H1 (cell line): Measurements from ENCODE around the gene TBCD. TPM values are rescaled to one million over a fixed set of nuclear protein-coding genes. Genes with fewer than 3 reads are reported as not detected.

Experiments
- CTCF ChIA-PET: fragments of 300-600 bp; sonication (Branson Sonifier 250); formaldehyde crosslinking; loops from one replicate; lab custom pipeline; 2021; ENCODE audit not compliant: partially characterized antibody; lab: Charles Lee
- POLR2A ChIA-PET: fragments of 300-600 bp; sonication (Branson Sonifier 250); formaldehyde crosslinking; loops from one replicate; lab custom pipeline; 2021; ENCODE audit warnings: inconsistent platforms; ENCODE audit not compliant: partially characterized antibody; lab: Charles Lee
- DNase-seq, 2 experiments: peaks; one replicate each; pipeline versions ENCODE4 v3.0.0 to v3.0.0-alpha.2; 2010 to 2022; ENCODE audit warnings: low spot score in 2 of 2, low read depth in 1 of 2, mixed read lengths in 1 of 2
- FAIRE-seq: peaks from 2 replicates; lab custom pipeline; 2011; peaks lifted over from hg19 to GRCh38; lab: Jason Lieb, UNC
- H2AFZ ChIP-seq: 2 replicates; pipeline ENCODE4 v1.8.1; 2012; ENCODE audit warnings: low read length, inconsistent platforms
- H2AK5ac ChIP-seq: 2 replicates; pipeline ENCODE4 v1.6.1; 2013; ENCODE audit warnings: low read depth, low read length
- H2BK120ac ChIP-seq: replicated peaks from 2 replicates; pipeline ENCODE3; 2013; ENCODE audit warnings: low read depth, low read length, inconsistent platforms
- H2BK12ac ChIP-seq: 2 replicates; pipeline ENCODE4 v1.6.1; 2013; ENCODE audit warnings: low read depth, low read length
- H2BK15ac ChIP-seq: 2 replicates; pipeline ENCODE4 v1.6.1; 2013; ENCODE audit warnings: low read length
- H2BK20ac ChIP-seq: 2 replicates; pipeline ENCODE4 v1.6.1; 2013; ENCODE audit warnings: low read length
- H2BK5ac ChIP-seq: 2 replicates; pipeline ENCODE4 v1.6.1; 2013; ENCODE audit warnings: low read depth, low read length
- H3K14ac ChIP-seq: 2 replicates; pipeline ENCODE4 v1.6.1; 2013; ENCODE audit warnings: inconsistent platforms; ENCODE audit not compliant: insufficient read length
- H3K18ac ChIP-seq: 2 replicates; pipeline ENCODE4 v1.6.1; 2013; ENCODE audit warnings: low read length; ENCODE audit errors: extremely low read depth
- H3K23ac ChIP-seq: 2 replicates; pipeline ENCODE4 v1.6.1; 2013; ENCODE audit warnings: inconsistent platforms; ENCODE audit not compliant: insufficient read length
- H3K23me2 ChIP-seq: 2 replicates; pipeline ENCODE4 v1.6.1; 2013; ENCODE audit warnings: low read depth, low read length
- H3K27ac ChIP-seq: 2 replicates; pipeline ENCODE4 v1.6.1; 2011; ENCODE audit warnings: low read depth, low read length, inconsistent platforms
- H3K27me3 ChIP-seq, 4 experiments: replicated peaks in 1 of 4; 1 replicate in 1 of 4; 2 replicates in 3 of 4; pipeline versions ENCODE4 v1.6.1 to v1.8.1; 2011 to 2013; ENCODE audit warnings: low read length in 3 of 4, mild to moderate bottlenecking in 3 of 4, inconsistent platforms in 2 of 4, mixed read lengths in 2 of 4, moderate library complexity in 1 of 4; ENCODE audit not compliant: control insufficient read depth in 3 of 4, insufficient read depth in 3 of 4; ENCODE audit errors: extremely low read depth in 1 of 4
- H3K36me3 ChIP-seq, 4 experiments: 2 replicates each; pipeline versions ENCODE4 v1.6.1 to v1.8.1; 2011 to 2013; ENCODE audit warnings: mild to moderate bottlenecking in 4 of 4, low read length in 3 of 4, moderate library complexity in 2 of 4, control low read depth in 1 of 4, inconsistent platforms in 1 of 4; ENCODE audit not compliant: insufficient read depth in 4 of 4, control insufficient read depth in 2 of 4
- H3K4ac ChIP-seq: replicated peaks from 2 replicates; pipeline ENCODE3; 2013; ENCODE audit warnings: low read length, low read depth, mixed read lengths, inconsistent platforms; ENCODE audit not compliant: insufficient read length
- H3K4me1 ChIP-seq, 4 experiments: replicated peaks in 1 of 4; 1 replicate in 1 of 4; 2 replicates in 3 of 4; pipeline versions ENCODE4 v1.6.1 to v1.8.1; 2011 to 2013; ENCODE audit warnings: low read length in 3 of 4, inconsistent platforms in 2 of 4, mixed read lengths in 1 of 4; ENCODE audit not compliant: insufficient read depth in 4 of 4, control insufficient read depth in 3 of 4
- H3K4me2 ChIP-seq, 2 experiments: 2 replicates each; pipeline versions ENCODE4 v1.6.1 to v1.8.1; 2011 to 2013; ENCODE audit warnings: low read depth in 2 of 2, low read length in 2 of 2, control low read depth in 1 of 2, inconsistent platforms in 1 of 2, mild to moderate bottlenecking in 1 of 2; ENCODE audit not compliant: insufficient read depth in 1 of 2
- H3K4me3 ChIP-seq, 4 experiments: fragments of 200-600, 300-600 bp in 1 of 4; sonication (generic), shearing (Covaris generic), sonication (Bioruptor Twin) in 1 of 4; 2 replicates each; pipeline versions ENCODE4 v1.5.1 to v1.8.1; 2011 to 2016; ENCODE audit warnings: low read length in 4 of 4, low read depth in 3 of 4, control low read depth in 2 of 4, inconsistent platforms in 2 of 4, mild to moderate bottlenecking in 2 of 4, mixed read lengths in 1 of 4, moderate library complexity in 1 of 4; ENCODE audit not compliant: insufficient read depth in 2 of 4; ENCODE audit errors: extremely low read depth in 1 of 4
- H3K56ac ChIP-seq: replicated peaks from 2 replicates; pipeline ENCODE3; 2013; ENCODE audit warnings: low read depth, mild to moderate bottlenecking, mixed read lengths, low read length, inconsistent platforms; ENCODE audit not compliant: insufficient read length
- H3K79me1 ChIP-seq: 2 replicates; pipeline ENCODE4 v1.6.1; 2013; ENCODE audit warnings: low read depth, low read length, control low read depth
- H3K79me2 ChIP-seq, 2 experiments: 2 replicates each; pipeline versions ENCODE4 v1.6.1 to v1.8.1; 2012 to 2013; ENCODE audit warnings: low read length in 2 of 2, mild to moderate bottlenecking in 2 of 2, inconsistent platforms in 1 of 2; ENCODE audit not compliant: insufficient read depth in 2 of 2, control insufficient read depth in 1 of 2
- H3K9ac ChIP-seq, 4 experiments: replicated peaks in 1 of 4; 1 replicate in 1 of 4; 2 replicates in 3 of 4; pipeline versions ENCODE4 v1.6.1 to v1.8.1; 2011 to 2013; ENCODE audit warnings: low read depth in 3 of 4, low read length in 3 of 4, control low read depth in 2 of 4, mild to moderate bottlenecking in 2 of 4, moderate library complexity in 2 of 4, inconsistent platforms in 1 of 4; ENCODE audit errors: extremely low read depth in 1 of 4
- H3K9me3 ChIP-seq, 2 experiments: 2 replicates each; pipeline versions ENCODE4 v1.6.1 to v1.8.1; 2012 to 2013; ENCODE audit warnings: mild to moderate bottlenecking in 2 of 2, moderate library complexity in 2 of 2, control low read depth in 1 of 2, inconsistent platforms in 1 of 2, low read depth in 1 of 2, low read length in 1 of 2, mixed read lengths in 1 of 2; ENCODE audit not compliant: insufficient read depth in 2 of 2
- H4K20me1 ChIP-seq, 2 experiments: replicated peaks in 1 of 2; 2 replicates each; pipeline versions ENCODE3 to v1.8.1; 2011 to 2013; ENCODE audit warnings: inconsistent platforms in 2 of 2, low read length in 2 of 2, mild to moderate bottlenecking in 1 of 2; ENCODE audit not compliant: insufficient read depth in 2 of 2, control insufficient read depth in 1 of 2
- H4K5ac ChIP-seq: 2 replicates; pipeline ENCODE4 v1.6.1; 2013; ENCODE audit warnings: low read length, low read depth, mixed read lengths, inconsistent platforms; ENCODE audit not compliant: insufficient read length
- H4K8ac ChIP-seq: 2 replicates; pipeline ENCODE4 v1.8.0; 2013; ENCODE audit warnings: mild to moderate bottlenecking, moderate library complexity, low read length, inconsistent platforms; ENCODE audit not compliant: insufficient read depth; ENCODE audit errors: extremely low read depth
- H4K91ac ChIP-seq: replicated peaks from 2 replicates; pipeline ENCODE3; 2013; ENCODE audit warnings: low read length, mixed read lengths, inconsistent platforms; ENCODE audit not compliant: insufficient read length
- BACH1 ChIP-seq: IDR thresholded peaks from 2 replicates; pipeline ENCODE4 v1.6.1; 2012; ENCODE audit warnings: low read length, improper control_type of control experiment
- RXRA ChIP-seq: IDR thresholded peaks from 2 replicates; pipeline ENCODE4 v1.6.1; 2011; ENCODE audit warnings: low read depth, mild to moderate bottlenecking, low read length, moderate library complexity; ENCODE audit not compliant: insufficient read depth
- TAF7 ChIP-seq: optimal IDR thresholded peaks from 2 replicates; pipeline ENCODE3; 2011; ENCODE audit warnings: low read depth, mild to moderate bottlenecking, inconsistent platforms, low read length, moderate library complexity, borderline replicate concordance
- WGBS, 2 experiments: shearing (Covaris generic) in 1 of 2; methylation state at CpG; one replicate each; pipeline versions ENCODE4 v1.1.6 to v1.1.7; 2013 to 2015; ENCODE audit warnings: low lambda C conversion rate in 2 of 2, mixed read lengths in 2 of 2, inconsistent platforms in 1 of 2, low coverage in 1 of 2, missing lambda C conversion rate in 1 of 2; ENCODE audit not compliant: insufficient replicate concordance in 2 of 2, insufficient coverage in 1 of 2, insufficient read length in 1 of 2; ENCODE audit errors: extremely low coverage in 1 of 2, missing lambda C conversion rate in 1 of 2; 5-methylcytosine and 5-hydroxymethylcytosine counted together
- polyA plus RNA-seq, 7 experiments: library from polyadenylated mRNA; depleted of rRNA in 3 of 7; stranded (reverse) in 5 of 7; unstranded in 2 of 7; fragments of >200 nt in 5 of 7; fragments of 200-250 nt in 2 of 7; gene quantifications; 1 replicate in 5 of 7; 2 replicates in 1 of 7; 4 replicates in 1 of 7; pipeline versions ENCODE4 v1.2.1 to v1.2.3, GENCODE V29; 2011 to 2013; ENCODE audit warnings: missing spikeins in 2 of 7, mixed read lengths in 2 of 7
- total RNA-seq: library from RNA; stranded (reverse); fragmentation: NEBNext Ultra II Directional; extraction: Animal tissue kit (Norgen Biotek cat#: 25700); gene quantifications from 2 replicates; pipeline ENCODE4 v1.2.1, GENCODE V29; 2021
- TF ChIP-seq, protein P1 (sequence below): IDR thresholded peaks from 2 replicates; pipeline ENCODE4 v1.6.1; 2011; ENCODE audit warnings: low read depth, mild to moderate bottlenecking, low read length; ENCODE audit not compliant: insufficient read depth
- TF ChIP-seq, protein P2 (sequence below): IDR thresholded peaks from 2 replicates; pipeline ENCODE4 v1.6.1; 2011; ENCODE audit warnings: low read length, improper control_type of control experiment

The TBCD gene
- total and polyA plus RNA-seq, 2 of the 8 experiments (the other 6 are each of a cell fraction or from before 2014, with no cell fraction given): 118 to 162 TPM

DNA sequence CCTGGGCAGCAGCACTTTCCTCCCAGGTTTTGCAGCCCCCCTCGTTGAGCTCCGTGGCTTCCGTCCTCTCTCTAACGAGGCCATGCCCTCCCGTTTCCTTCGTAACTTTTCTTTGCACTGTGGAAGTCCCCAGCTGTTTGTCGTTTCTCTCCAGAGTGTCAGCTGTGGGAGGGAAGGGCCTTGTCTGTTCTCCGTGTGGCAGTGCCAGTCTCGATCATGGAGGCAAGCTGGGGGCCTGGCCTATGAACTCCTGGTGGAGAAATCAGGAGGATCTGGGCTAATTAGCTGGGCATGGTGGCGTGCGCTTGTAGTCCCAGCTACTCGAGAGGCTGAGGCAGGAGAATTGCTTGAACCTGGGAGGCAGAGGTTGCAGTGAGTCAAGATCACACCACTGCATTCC is 28.3 kb downstream of the TBCD start:
- H3K4me1 ChIP-seq: peaks cover 0 to 4% (median 1%) of the 10 kb centered on the region in 4 experiments; a peak in 2 of 7 replicates
- peaks cover 0 to 22% of the 10 kb centered on the region in 2 experiments; a peak in 1 of 4 replicates for H3K79me2 ChIP-seq
- peaks cover 0 to 3% of the 10 kb centered on the region in 2 experiments; a peak in 1 of 4 replicates for H3K9me3 ChIP-seq
- no peak overlapping the region for H3K56ac ChIP-seq
- H4K5ac ChIP-seq: no peak overlapping the region
- H3K4ac ChIP-seq: no peak overlapping the region
- FAIRE-seq (no peak), DNase-seq (no peak)
- no peak overlapping the region for H2BK20ac ChIP-seq
- H2BK5ac ChIP-seq: no peak overlapping the region; the same call in 1 of the 2 replicates
- H2BK15ac ChIP-seq: no peak overlapping the region
- H3K27ac ChIP-seq: no peak overlapping the region
- H2BK120ac ChIP-seq: no peak overlapping the region
- H2AFZ ChIP-seq: no peak overlapping the region
- no peak overlapping the region for H3K23ac ChIP-seq
- H2BK12ac ChIP-seq: no peak overlapping the region
- peaks cover 12 to 23% of the 10 kb centered on the region in 2 experiments for H4K20me1 ChIP-seq
- WGBS, 2 experiments: 86% methylated on average over 11 of the region's 12 CpGs; no CpG with 5 or more reads in 1 of the 2 experiments
- H3K79me1 ChIP-seq: peaks cover 19% of the 10 kb centered on the region
- H3K9ac ChIP-seq: no peak overlapping the region
- ChIA-PET POLR2A (interaction anchor here (0.6 kb wide), 1 partner anchor 264 kb away, joined by 3 read pairs; no protein-coding TSS in a partner anchor), CTCF (interaction anchor here (0.6 to 3.0 kb wide), 22 partner anchors 15 to 420 kb away, joined by 3 to 20 read pairs (median 4); partner anchors contain the start of gene ZNF750)
- H4K91ac ChIP-seq: no peak overlapping the region
- H3K4me2 ChIP-seq: no peak overlapping the region
- TF ChIP-seq, protein P1, sequence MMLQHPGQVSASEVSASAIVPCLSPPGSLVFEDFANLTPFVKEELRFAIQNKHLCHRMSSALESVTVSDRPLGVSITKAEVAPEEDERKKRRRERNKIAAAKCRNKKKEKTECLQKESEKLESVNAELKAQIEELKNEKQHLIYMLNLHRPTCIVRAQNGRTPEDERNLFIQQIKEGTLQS: no peak
- TF ChIP-seq TAF7 (no peak), BACH1 (no peak), RXRA (no peak)
- TF ChIP-seq, protein P2, sequence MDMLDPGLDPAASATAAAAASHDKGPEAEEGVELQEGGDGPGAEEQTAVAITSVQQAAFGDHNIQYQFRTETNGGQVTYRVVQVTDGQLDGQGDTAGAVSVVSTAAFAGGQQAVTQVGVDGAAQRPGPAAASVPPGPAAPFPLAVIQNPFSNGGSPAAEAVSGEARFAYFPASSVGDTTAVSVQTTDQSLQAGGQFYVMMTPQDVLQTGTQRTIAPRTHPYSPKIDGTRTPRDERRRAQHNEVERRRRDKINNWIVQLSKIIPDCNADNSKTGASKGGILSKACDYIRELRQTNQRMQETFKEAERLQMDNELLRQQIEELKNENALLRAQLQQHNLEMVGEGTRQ: no peak
- no peak overlapping the region for H4K8ac ChIP-seq
- no peak overlapping the region for H2AK5ac ChIP-seq
- H3K27me3 ChIP-seq: no peaks in the 10 kb centered on the region
- no peak overlapping the region for H3K14ac ChIP-seq
- peaks cover 5 to 25% (median 15%) of the 10 kb centered on the region in 4 experiments; a peak in 7 of 8 replicates for H3K36me3 ChIP-seq
- no peak overlapping the region for H3K4me3 ChIP-seq
- H3K18ac ChIP-seq: no peak overlapping the region
- no peaks in the 10 kb centered on the region for H3K23me2 ChIP-seq
